KBM-7 (cell line): Measurements from ENCODE around the gene SLC12A1.

Source experiments
- DNase-seq: peaks from one replicate; pipeline ENCODE4 v3.0.0-alpha.2; 2015
- in situ Hi-C: fragments of 300-500 bp; cut with MboI; formaldehyde crosslinking; loops from 2 replicates; pipeline ENCODE4 v1.14.3; 2020; ENCODE audit warnings: low sequenced_read_pairs, low pct_unique_long_range_greater_than_20kb, mixed read lengths

The SLC12A1 gene

DNA sequence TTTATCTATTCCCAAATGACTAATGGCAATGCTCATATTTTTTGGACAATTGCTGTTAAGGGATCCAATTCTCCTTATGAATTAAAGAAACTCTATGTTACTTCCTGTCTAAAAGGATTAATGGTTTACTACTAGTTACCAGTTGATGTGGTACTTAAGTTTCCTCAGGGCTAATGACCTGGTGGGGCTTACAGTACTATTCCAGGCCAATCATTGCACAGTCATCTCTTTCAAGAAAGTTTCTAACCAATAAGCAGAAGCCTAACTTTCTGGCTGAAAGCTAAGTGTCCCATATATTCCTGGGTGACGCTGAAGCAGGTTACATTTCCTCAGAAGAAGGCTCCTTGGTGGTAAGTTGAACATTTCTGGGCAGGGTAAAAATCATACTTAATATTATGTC, at the start of gene SLC12A1:
Gene SLC12A1, plus strand, starts transcription at position 322 of the 400 bp plus-strand sequence. CDS start 1,418 bp downstream, outside the sequence.
- DNase-seq, result no peak
- in situ Hi-C loops, result no loop called here

DNA sequence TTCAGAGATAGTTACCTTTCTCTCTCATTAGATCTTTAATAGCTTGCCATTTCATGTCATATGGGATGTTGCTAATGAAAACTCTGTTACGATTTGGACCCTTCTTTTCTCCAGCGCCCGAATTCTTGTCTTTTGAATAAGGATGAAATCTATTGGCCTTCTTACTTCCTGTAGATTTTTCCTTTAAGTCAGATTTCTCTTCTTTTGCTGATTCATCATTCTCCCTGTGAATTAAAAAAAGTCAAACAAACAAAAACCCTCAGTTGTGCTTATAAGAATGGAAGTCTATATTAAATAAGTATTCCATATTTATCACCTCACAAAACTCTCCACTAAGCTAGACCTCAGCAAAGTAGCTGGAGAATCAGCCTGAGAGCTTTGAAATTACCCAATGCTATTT, 37.5 kb upstream of the SLC12A1 start:
- in situ Hi-C loops, result no loop called here
- DNase-seq, result no peak

DNA sequence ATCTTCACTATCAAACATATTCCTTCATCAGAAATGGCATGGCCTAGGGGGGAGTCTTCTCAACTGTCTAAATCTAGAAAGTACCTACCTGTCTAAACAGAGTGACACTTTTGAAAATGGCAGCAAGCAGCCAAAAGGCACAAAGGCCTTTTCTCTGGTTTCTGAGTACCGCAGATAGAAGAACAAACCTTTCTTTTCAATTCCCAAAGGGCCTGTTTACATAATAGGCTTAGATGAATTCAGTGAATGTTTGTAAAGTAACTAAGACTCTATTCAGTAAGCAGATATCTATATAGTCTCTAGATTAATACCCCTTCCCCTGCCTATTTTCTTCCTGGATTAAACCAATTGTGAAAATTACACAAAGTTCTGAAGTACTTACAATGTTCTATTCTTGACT, 35.1 kb upstream of the SLC12A1 start:
- in situ Hi-C loops, result no loop called here
- no peak for DNase-seq

DNA sequence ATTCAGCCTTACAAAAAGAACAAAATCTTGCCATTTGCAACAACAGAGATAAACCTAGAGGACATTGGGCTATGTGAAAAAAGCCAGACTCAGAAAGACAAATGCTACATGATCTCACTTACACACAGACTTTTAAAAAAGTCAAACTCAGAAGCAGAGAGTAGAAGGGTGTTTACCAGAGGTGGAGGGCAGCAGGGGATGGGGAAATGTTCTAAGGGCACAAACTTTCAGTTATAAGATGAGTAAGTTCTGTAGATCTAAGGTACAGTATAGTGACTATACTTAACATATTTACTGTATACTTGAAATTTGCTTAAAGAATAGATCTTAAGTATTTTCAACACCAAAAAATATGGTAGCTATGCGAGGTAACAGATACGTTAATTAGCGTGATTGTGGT, 31.0 kb upstream of the SLC12A1 start:
- in situ Hi-C loops, result no loop called here
- no peak for DNase-seq

DNA sequence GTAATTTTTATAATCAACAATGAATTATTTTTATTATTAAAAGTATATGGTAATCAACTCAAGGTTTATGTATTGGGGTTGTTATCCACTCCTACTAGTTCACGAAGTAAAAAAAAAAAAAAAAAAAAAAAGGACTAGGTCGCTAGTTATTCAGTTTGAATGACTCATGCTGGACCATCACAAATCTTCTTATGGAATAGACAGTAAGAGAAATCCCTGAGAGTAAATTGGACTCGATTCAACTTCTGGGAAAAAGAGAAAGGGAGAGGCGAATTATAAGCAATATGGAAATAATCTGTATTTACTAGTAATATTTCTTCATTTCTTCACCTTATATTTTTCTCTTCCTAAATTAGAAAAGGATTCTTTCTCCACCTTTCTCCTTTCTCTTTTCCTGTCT, 30.0 kb upstream of the SLC12A1 start:
- DNase-seq, result no peak
- in situ Hi-C loops, result no loop called here

DNA sequence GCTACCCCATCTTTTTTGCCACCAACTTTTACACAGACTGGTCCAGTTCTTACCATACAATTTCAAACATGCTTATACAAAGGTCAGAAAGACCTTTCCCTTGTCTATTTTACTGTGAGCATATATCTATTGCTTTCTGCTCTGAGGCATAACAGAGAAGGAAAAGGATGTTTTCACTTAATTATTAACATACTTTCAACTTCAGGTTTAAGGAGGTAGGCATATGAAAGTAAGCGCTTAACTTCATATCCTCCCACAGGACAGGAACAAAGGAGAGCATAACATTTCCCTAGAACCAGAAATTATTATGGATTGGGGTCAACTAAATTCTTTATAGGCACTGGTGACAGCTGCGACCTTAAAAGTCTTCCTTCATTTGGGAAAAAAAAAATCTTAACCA, 29.1 kb upstream of the SLC12A1 start:
- DNase-seq, result no peak
- in situ Hi-C loops, result no loop called here

DNA sequence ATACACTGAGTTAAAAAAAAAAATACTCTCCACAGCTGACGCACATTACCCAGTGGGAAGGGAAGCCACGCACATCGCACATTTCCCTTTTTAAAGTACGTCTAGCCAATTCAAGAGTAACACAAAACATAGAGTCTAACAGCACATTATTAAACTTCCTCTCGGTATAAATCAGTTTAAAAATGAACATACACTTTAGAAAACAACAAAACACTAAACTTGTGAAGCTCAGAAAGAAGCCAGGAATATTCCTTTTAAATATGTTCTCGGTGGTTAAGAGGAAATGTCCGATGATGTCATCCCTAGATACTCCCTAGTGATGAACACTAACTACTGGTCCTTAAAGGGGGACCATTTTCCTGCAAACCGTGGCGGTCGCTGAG, 28.7 kb upstream of the SLC12A1 start:
- in situ Hi-C loops, result no loop called here
- peak; percentile 69 for DNase-seq

DNA sequence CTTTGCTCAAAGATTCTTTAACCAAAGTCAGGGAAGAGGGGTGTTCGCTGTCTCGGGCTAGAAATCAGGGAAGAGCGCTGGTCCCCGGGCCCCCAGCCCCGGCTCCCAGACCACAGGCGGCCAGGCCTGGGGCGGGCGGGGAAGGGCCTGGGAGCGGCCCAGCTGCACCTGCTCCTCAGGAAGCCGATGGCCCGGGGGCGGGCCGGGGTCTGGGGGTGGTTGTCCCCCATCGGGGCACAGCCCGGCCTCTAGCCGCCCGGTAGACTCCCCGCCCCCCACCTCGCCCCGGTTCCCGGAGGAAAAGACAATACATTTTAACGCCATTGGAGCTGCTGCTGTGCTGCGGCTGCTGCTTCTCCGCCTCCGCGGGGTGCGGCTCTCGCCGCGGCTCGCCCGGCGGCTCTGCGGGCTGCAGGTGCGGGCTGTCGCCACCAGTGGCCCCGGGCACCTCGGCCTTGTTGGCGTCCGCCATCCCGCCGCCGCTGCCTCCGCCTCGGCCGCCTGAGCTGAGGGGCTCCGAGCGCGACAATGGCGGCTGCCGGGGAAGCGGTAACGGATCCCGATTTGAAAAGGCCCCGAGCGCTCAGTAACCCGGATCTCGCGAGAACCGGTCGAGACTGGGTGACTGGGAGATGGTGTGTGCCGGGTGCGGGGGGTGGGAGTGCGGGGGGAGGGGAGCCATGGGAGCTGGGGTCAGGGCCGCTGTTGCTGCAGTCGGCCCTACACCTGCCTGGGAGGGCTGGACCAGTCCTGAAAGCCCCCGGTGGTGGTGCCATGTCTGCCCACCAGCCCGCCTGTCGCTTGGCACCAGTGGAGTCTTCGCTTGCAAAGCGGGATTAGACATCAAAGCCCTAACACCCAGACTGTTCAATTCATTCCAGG, 28.1 kb upstream of the SLC12A1 start, which contains the start of gene MYEF2:
Gene MYEF2, minus strand, starts transcription at position 530 of the 882 bp plus-strand sequence. Its CDS starts 58 bp downstream, at position 472.
- in situ Hi-C loops, result no loop called here
- peak; percentile 67 for DNase-seq

DNA sequence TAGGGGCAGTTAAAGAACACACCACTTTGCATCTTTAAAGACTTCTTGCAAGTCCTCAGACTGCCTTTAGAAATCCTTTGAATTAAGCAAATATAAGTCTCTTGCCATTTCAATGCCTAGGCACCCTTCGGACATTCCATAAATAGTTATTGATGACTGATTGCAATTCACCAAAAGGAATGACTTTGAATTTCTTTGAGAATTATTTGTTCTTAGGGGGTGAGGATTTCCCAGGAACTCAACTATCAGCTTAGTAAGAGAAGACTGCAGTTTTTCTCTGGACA, 27.5 kb upstream of the SLC12A1 start:
- in situ Hi-C loops, result no loop called here
- DNase-seq, result no peak

DNA sequence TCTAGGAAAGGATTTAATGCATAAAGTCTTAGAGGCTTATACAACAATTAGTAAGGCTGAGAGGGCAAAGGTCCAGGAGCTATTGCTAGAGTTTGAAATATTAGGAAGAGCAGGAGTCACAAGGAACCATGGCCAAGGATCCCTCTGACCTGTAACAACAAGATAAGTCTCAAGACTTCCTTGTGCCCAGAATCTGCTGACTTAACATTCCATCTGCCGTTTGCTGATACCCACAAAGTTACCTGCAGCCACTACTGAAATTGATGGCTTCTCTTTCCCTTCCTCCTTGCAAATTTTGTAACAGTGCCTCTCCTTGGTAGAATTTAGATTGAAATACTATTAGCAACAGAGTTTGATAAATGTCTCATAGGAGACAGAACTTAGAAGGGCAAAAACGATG, 23.4 kb upstream of the SLC12A1 start:
- DNase-seq, result no peak

DNA sequence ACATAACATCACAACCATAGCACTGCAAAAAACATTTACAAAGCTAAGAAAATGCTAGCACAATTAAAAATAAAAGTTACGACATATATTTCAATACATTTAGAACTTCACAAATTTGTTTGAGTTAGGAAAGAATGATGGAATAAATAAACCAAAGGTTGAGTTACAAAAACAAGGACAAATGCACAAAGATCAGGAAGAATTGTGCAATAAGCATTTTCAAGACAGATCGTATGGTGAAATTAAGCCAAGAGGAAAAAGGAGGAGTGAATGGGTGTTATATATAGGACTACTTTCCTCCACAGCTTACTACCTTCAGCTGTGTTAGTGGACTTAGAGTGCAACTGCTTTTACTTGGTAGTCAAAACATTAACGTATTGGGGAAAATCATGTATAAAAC, 20.6 kb upstream of the SLC12A1 start:
- in situ Hi-C loops, result no loop called here
- no peak for DNase-seq

More for the DNA sequence above, 23.4 kb upstream of the SLC12A1 start:
- in situ Hi-C loops, result no loop called here

DNA sequence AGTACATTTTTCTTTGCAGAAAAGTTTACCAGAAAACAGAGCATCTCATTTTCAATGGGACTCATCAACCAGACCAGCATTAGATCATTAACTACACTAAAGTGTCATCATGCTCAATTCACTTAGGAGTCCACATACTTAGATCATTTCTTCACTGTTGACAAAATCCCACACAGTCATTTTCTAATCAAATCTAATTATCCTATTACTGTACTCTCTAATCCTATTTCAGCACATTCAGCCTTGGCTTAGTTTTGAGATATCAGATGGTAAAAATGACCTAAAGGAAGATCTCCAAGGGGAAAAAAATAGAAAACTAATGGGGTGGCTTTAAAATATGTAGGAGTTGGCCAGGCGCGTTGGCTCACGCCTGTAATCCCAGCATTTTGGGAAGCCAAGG, 19.8 kb upstream of the SLC12A1 start:
- in situ Hi-C loops, result no loop called here
- no peak for DNase-seq

DNA sequence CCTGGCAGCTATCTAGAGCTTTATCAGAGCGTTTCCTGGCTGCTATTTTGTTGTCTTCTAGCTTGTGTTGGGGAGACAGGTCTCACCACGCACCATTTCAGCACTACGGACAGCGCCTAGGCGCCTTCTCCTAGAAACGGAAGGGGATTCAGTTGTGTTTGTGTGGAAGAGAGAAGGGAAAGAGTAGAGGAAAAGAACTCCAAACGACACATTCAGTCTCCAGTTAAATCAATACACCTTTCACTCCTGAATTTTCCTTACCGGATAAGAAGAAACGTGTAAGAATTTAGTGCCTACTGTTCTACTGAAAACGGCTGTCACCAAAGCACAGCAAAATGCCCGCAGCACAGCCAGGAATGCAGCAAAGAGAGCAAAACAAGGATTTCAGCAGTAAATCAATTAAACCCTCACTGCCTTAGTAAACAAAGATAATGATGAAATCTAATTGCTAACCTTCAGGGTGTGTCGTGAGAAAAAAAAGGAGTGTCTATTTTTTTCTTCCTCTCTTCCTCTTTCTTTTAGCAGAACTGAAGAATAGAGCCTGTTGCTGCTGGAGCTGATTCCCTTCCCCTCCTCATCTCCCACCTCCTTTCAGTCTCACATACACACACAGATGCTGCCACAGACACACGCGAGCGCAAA, 15.0 kb upstream of the SLC12A1 start:
- in situ Hi-C loops, result no loop called here
- DNase-seq, result peak; percentile 43

DNA sequence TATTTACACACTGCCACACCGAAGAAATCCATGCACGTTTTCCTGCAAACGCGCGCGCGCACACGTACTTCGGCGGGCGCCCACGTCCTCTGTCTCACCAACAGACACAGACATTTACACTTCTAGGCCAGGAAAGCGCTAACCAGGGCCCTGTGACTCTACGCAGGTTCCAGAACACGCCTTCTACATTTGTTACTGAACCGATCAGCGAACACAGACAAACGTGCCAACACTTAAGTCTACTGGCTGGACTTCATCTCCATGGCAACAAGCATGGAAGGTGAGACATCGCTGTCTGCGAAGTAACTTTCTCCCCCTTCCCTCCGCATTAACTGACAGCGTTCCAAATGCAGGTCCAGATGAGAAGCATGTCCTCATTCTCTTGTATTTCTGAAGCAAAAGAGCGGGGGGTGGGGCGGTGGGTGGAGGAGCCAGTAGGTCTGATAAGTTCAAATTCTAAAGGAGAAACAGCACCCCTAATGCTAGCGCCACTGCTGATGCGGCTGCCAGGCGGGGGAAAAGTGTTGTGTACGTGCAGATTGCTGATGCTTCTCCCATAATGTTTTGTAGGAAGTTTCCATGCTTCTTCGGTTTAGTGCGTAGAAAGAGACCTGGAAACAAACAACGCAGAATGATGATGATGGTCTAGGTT, 14.4 kb upstream of the SLC12A1 start, which contains the start of gene CTXN2:
Gene CTXN2, plus strand, starts transcription at position 92 of the 652 bp plus-strand sequence. CDS start 9,636 bp downstream, outside the sequence.
- in situ Hi-C loops, result no loop called here
- no peak for DNase-seq

DNA sequence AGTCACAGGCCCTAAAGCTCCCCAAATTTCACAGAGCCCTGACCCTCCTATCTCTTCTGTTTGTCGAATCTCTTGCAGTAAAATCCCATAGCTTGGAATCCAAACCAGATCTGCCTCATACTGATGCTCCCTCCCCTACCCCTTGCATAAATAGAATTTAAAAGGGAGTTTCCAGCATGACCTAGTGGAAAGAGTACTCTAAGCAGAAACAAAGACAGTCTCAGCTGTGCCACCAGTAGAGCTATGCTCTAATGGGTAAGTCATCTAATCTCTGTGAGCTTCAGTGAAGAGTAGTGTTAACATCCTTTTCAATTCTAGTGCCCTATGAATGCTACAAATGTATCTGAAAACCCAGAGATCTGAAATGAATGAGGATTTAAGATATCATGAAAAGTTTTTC, 4.0 kb upstream of the SLC12A1 start:
- DNase-seq, result no peak
- in situ Hi-C loops, result no loop called here

DNA sequence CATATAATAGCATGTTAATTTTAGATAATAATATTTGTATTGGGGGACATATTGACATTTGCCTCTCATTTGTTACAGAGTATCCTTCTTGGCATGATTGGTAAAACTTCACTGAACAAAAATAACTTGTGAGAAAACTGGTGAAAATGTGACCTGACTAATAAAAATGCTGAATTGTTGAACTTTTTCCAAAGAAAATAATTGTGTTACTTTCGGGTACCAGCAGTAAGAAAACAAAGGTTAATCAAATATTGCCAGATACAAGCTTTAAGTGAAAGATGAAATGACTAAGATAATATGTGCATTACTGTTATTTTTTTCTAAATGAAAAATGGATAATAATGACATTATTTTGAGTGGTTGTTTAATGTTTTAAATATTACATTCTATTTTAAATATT, 15.2 kb downstream of the SLC12A1 start:
- no peak for DNase-seq
- in situ Hi-C loops, result no loop called here

DNA sequence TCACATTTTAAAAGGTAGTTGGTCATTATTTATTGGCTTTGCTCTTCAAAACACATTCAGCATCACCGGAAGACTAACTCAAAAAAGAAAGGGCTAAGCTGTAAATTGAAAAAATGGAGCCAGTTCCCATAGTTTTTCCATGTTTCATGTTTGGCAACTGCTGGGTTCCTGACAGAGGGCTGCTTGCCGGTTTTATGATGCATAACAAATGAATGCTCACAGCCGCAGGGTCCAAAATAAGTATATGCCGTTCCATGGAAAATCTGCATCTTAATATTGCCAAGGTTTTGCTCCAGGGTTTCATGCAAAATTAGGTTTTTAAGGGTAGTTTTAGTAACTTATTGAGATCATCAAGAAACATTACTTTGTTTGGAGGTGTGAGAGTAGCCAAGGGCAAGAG, 15.8 kb downstream of the SLC12A1 start:
- in situ Hi-C loops, result no loop called here
- DNase-seq, result no peak

DNA sequence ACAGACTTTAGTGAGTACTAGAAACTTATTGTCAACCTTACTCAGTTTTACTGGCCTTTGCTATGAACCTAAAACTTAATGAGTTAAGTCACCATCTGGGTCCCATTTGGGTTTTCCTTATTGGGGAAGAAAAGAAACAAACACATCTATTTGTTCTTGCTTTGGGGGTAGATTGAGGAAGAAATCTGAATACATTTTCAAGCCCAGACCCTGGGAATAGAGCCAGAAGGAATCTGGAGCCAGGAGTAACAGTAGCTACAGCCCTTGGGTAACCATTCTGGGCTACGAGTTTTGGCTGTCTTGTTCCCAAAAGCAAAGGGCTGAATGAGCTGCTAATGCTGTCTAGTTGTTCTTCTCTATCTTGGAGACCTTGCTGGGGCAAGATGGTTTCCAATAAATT, 16.5 kb downstream of the SLC12A1 start:
- in situ Hi-C loops, result no loop called here
- no peak for DNase-seq

DNA sequence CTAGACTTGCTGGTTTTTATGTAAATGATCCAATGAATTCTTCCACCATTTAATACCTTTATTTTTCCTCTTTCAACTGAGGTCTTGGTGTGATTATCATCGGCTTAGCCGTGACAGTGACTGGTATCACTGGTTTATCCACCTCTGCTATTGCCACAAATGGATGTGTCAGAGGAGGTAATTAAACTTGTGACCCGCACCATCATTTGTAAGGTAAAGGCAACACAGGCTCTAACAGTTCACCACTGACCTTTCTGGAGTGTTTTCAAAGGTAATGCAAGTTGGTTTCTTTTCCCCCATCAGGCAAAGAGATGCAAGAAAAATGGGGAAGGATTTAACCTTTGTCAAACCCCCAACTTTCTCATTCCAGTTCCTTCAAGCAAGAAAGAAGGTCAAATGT, 19.7 kb downstream of the SLC12A1 start:
- no peak for DNase-seq
- in situ Hi-C loops, result no loop called here

DNA sequence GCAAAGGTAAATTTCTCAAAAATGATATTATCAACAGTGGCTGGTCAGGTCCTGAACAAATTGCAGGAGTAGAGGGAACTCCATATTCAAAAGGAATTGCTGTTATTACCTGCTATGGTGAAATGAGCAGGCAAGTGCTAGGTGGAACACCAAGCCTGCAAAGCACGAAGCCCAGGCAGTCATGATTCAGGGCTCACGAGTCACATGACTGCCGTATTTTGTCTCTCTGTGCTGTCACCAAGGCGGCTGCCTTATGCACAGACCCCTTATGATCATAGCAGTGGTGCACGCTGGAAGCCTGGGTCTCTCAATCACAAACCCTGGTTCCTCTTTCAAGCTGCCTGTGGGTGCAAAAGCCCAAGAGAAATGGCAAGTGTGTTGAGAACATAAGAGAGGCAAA, 24.4 kb downstream of the SLC12A1 start:
- in situ Hi-C loops, result no loop called here
- DNase-seq, result no peak
